ENCODE data around the gene HOXA11. TPM values are rescaled to one million over a fixed set of nuclear protein-coding genes. Genes with fewer than 3 reads are reported as not detected.
A peak's percentile ranks its signal among the peaks of the same experiment; 100 is the strongest.

HOXA11 gene
- total and polyA plus RNA-seq, 2 donors from 2014 or later = 5.2 to 5.5 TPM

DNA sequence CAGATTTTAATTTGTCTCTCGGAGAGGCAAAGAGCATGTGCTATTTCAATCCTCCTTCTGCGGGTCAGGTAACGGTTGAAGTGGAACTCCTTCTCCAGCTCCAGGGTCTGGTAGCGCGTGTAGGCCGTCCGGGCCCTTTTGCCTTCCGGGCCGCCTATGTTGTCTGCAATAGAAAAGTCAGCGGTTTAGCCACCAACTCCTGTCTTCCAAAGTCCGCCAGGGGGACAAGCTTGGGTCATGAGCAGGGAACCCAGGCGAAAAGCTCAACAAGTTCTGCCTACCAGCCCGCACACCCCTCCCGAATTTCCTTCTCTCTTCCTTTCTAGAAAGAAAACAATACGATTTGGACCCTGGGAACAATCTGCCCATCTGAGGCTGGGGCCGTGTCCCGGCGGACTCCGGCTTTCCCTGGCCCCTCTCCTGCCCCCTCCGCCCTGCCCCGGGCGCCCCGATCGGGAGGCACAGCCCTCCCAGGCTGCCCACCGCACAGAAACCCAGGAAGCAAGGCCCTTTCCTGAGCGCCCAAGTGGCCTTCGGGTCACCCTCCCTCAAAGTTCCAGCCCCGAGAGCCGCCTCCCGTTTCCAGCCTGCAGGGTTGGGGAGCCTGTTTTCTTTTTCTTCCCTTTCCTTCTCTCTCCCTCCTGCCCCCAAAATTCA, 43.0 kb downstream of the HOXA11 start:
- peak overlapping the region; percentile 64 to 89 (median 75) for H3K4me3 ChIP-seq (ENCODE audit: low read length in 3 of 3)
- peak overlapping the region; percentile 97 for H3K27ac ChIP-seq (ENCODE audit: low read depth in 2 of 2, low read length in 2 of 2)
- DNase-seq (peak in 4 of 5 donors; percentile 50 to 76 (median 68)), FAIRE-seq (no peak)
- no peaks in the 10 kb centered on the region for H3K9me3 ChIP-seq (ENCODE audit: control insufficient read depth in 2 of 3, insufficient read depth in 1 of 3, low read length in 3 of 3)
- TF ChIP-seq, protein P1, sequence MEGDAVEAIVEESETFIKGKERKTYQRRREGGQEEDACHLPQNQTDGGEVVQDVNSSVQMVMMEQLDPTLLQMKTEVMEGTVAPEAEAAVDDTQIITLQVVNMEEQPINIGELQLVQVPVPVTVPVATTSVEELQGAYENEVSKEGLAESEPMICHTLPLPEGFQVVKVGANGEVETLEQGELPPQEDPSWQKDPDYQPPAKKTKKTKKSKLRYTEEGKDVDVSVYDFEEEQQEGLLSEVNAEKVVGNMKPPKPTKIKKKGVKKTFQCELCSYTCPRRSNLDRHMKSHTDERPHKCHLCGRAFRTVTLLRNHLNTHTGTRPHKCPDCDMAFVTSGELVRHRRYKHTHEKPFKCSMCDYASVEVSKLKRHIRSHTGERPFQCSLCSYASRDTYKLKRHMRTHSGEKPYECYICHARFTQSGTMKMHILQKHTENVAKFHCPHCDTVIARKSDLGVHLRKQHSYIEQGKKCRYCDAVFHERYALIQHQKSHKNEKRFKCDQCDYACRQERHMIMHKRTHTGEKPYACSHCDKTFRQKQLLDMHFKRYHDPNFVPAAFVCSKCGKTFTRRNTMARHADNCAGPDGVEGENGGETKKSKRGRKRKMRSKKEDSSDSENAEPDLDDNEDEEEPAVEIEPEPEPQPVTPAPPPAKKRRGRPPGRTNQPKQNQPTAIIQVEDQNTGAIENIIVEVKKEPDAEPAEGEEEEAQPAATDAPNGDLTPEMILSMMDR (IDR thresholded peaks at IDR 0.05; ENCODE audit: borderline replicate concordance, extremely low read depth, insufficient read depth) = peak; percentile 8
- peak overlapping the region; percentile 62 to 97 (median 94) for H3K9ac ChIP-seq (ENCODE audit: low read length in 3 of 3)
- peaks cover 6 to 21% (median 10%) of the 10 kb centered on the region in 3 donors for H3K4me1 ChIP-seq (ENCODE audit: control insufficient read depth in 2 of 3, insufficient read depth in 2 of 3, low read depth in 1 of 3, low read length in 3 of 3)
- peaks cover 2 to 16% (median 7%) of the 10 kb centered on the region in 3 donors for H3K36me3 ChIP-seq (ENCODE audit: control insufficient read depth in 2 of 3, insufficient read depth in 3 of 3, low read length in 3 of 3)
- H3K27me3 ChIP-seq (ENCODE audit: control insufficient read depth, insufficient read depth, low read length) = no peaks in the 10 kb centered on the region
- intact Hi-C loops (cut with DNase I) = no loop called here

DNA sequence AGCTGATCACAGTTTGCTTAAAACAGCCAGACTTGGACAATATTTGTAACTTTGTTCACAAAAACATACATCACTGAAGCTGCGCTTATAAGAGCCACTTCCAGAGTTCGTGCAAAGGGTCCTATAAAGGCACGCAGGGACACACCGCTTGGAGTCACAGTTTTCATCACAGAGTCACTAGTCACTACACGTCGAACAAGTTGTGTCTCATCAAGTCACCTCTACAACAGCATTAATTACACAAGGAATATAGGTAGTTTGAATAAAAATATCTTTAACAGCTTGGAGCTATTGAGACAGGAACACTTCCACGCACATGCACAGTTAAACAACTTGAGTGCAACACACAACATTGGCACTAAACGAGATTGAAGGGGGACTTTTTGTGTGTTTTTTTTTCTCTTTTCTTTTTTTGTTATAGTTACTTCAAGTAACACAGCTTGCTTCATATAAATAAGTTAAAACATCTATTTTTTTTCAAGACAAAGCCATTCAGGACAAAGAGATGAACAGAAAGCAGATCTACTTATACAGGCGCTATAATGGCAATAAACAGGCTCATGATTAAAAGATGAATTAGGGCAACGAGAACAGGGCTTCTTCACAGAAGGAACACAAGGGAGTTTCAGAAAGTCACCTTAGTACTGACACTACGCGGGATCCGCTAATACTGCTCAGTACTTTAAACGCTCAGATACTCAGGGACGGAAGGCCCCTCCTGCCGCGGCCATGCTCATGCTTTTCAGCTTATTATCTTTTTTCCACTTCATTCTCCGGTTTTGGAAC, 43.7 kb downstream of the HOXA11 start:
- Histone ChIP-seq H3K9me3 (ENCODE audit: control insufficient read depth in 2 of 3, insufficient read depth in 1 of 3, low read length in 3 of 3) (no peaks in the 10 kb centered on the region), H3K9ac (ENCODE audit: low read length in 3 of 3) (peak overlapping the region; percentile 61 to 97 (median 68)), H3K27me3 (ENCODE audit: control insufficient read depth, insufficient read depth, low read length) (no peaks in the 10 kb centered on the region), H3K27ac (ENCODE audit: low read depth in 2 of 2, low read length in 2 of 2) (peak overlapping the region; percentile 97), H3K4me1 (ENCODE audit: control insufficient read depth in 2 of 3, insufficient read depth in 2 of 3, low read depth in 1 of 3, low read length in 3 of 3) (peaks cover 4 to 22% (median 10%) of the 10 kb centered on the region in 3 donors), H3K36me3 (ENCODE audit: control insufficient read depth in 2 of 3, insufficient read depth in 3 of 3, low read length in 3 of 3) (peaks cover 2 to 16% (median 7%) of the 10 kb centered on the region in 3 donors), H3K4me3 (ENCODE audit: low read length in 3 of 3) (peak overlapping the region; percentile 64 to 89 (median 75))
- intact Hi-C loops (cut with DNase I) = no loop called here
- FAIRE-seq = no peak
- peak in 3 of 5 donors; percentile 25 to 58 (median 39) for DNase-seq
- TF ChIP-seq, protein P1 (IDR thresholded peaks at IDR 0.05; ENCODE audit: borderline replicate concordance, extremely low read depth, insufficient read depth) = no peak

DNA sequence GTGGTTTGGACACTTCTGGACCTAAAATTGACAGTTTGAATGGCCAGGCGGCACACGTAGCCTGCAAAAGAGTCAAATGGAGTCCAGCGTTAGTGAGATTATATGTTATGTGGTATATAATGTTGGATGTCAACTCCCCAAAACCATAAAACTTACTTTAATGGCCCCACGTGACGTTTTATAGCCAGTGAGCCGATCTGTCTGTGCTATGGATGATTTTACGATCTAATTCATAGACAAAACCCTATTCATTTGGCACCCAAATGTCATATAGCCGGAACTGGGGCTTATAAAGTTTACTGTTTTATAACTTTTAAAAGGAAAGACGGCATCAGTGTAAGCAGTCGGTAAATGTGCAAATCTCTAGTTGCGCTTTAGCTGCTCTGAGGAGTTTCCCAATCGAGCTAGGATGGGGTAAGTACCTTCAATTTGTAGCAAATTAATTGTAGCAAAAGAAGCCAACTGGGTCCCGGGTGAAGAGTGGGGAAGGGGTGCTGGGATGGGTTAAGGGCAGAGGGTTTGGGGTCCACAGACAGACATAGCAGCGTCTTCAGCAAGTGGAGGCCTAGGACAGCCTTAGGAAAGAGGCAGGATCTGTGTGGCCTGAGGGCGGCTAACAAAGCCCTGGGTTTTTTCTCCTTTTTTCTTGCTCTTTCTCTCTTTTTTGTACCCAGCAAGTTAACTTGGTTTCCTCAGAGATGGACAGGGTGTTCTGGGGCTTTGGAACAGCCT, 44.7 kb downstream of the HOXA11 start:
- peak in 3 of 5 donors; percentile 62 to 92 (median 68) for DNase-seq
- no peak for FAIRE-seq
- Histone ChIP-seq H3K9ac (ENCODE audit: low read length in 3 of 3) (peak overlapping the region; percentile 61 to 97 (median 64)), H3K4me1 (ENCODE audit: control insufficient read depth in 2 of 3, insufficient read depth in 2 of 3, low read depth in 1 of 3, low read length in 3 of 3) (peaks cover 9 to 27% (median 13%) of the 10 kb centered on the region in 3 donors), H3K36me3 (ENCODE audit: control insufficient read depth in 2 of 3, insufficient read depth in 3 of 3, low read length in 3 of 3) (peaks cover 2 to 16% (median 7%) of the 10 kb centered on the region in 3 donors), H3K27me3 (ENCODE audit: control insufficient read depth, insufficient read depth, low read length) (no peaks in the 10 kb centered on the region), H3K27ac (ENCODE audit: low read depth in 2 of 2, low read length in 2 of 2) (peak overlapping the region; percentile 76 to 97), H3K9me3 (ENCODE audit: control insufficient read depth in 2 of 3, insufficient read depth in 1 of 3, low read length in 3 of 3) (no peaks in the 10 kb centered on the region), H3K4me3 (ENCODE audit: low read length in 3 of 3) (peak overlapping the region; percentile 38 to 89 (median 45))
- TF ChIP-seq, protein P1 (IDR thresholded peaks at IDR 0.05; ENCODE audit: borderline replicate concordance, extremely low read depth, insufficient read depth) = no peak
- intact Hi-C loops (cut with DNase I) = no loop called here

All from kidney (tissue), 14 donors.